Ovary (tissue), 9 donors: Measurements from ENCODE around the gene PRELID2. TPM values are rescaled to one million over a fixed set of nuclear protein-coding genes. Genes with fewer than 3 reads are reported as not detected.

Source experiments
- DNase-seq, 5 donors: peaks; one replicate each; pipeline ENCODE4 v3.0.0-alpha.2; 2019 to 2020
- H3K27ac ChIP-seq, 2 donors: fragments of 200-600 bp; one replicate each; pipeline versions ENCODE4 v1.5.1 to v1.8.0; 2019 to 2022
- H3K27me3 ChIP-seq: fragments of 200-600 bp; one replicate; pipeline ENCODE4 v1.8.0; 2022
- H3K36me3 ChIP-seq: fragments of 200-600 bp; sonication (generic); one replicate; pipeline ENCODE4 v1.5.1; 2019
- H3K4me1 ChIP-seq: one replicate; pipeline ENCODE4 v1.8.1; 2013; ENCODE audit warnings: mild to moderate bottlenecking, moderate library complexity; ENCODE audit not compliant: insufficient read depth
- H3K4me3 ChIP-seq: fragments of 200-600 bp; sonication (generic); one replicate; pipeline ENCODE4 v1.5.1; 2017
- H3K9me3 ChIP-seq, 2 donors: fragments of 200-600 bp in 1 of 2; sonication (generic) in 1 of 2; one replicate each; pipeline versions ENCODE4 v1.5.1 to v1.8.1; 2013 to 2019; ENCODE audit warnings: mild to moderate bottlenecking in 1 of 2, moderate library complexity in 1 of 2
- EP300 ChIP-seq: sonication (generic); formaldehyde crosslinking; IDR thresholded peaks from one replicate; pipeline ENCODE4 v1.6.1; 2017; ENCODE audit warnings: antibody characterized with exemption
- POLR2A ChIP-seq: fragments of 450-650 bp; IDR thresholded peaks from one replicate; pipeline ENCODE4 v1.6.1; 2017; ENCODE audit warnings: antibody characterized with exemption, mild to moderate bottlenecking, moderate library complexity
- WGBS, 3 donors: extraction: QIAGEN DNeasy Blood & Tissue Kit in 1 of 3; methylation state at CpG; one replicate each; pipeline versions ENCODE4 v1.1.5 to v1.1.7; 2013 to 2017; 5-methylcytosine and 5-hydroxymethylcytosine counted together
- intact Hi-C, 4 donors: fragments of 100-400 bp; cut with DNase I; formaldehyde crosslinking; loops; one replicate each; pipeline versions ENCODE4 v1.11.0 to v1.15.1; 2022 to 2023
- polyA plus RNA-seq, 2 donors: library from polyadenylated mRNA; stranded (reverse); fragments of 200-250 nt in 1 of 2; fragments of 350-450 nt in 1 of 2; fragmentation: Illumina TruSeq in 1 of 2; extraction: RNeasy Lipid Tissue Mini Kit (QIAGEN cat#74804) in 1 of 2; gene quantifications; one replicate each; pipeline ENCODE4 v1.2.3, GENCODE V29; 2013 to 2014
- total RNA-seq, 7 donors: library from RNA; depleted of rRNA in 2 of 7; stranded (reverse); fragments of >200 nt in 2 of 7; fragmentation: NEBNext Ultra II Directional in 3 of 7; extraction: Animal tissue kit (Norgen Biotek cat#: 25700) in 3 of 7; gene quantifications; one replicate each; pipeline versions ENCODE4 v1.1.0 to v1.2.4, GENCODE V29; 2016 to 2023
- TF ChIP-seq, protein P1 (sequence below), 3 donors: fragments of 450-650 bp in 2 of 3; fragments of 200-600 bp in 1 of 3; IDR thresholded peaks; one replicate each; pipeline versions ENCODE4 v1.5.1 to v1.8.0; 2016 to 2022; ENCODE audit warnings: antibody characterized with exemption in 3 of 3, mild to moderate bottlenecking in 1 of 3
- donor health status: DM: no; HTN: no; CAD: no; lungs with moderate emphysema.
- donor health status: DM: no; HTN: no; CAD: no.
- donor health status: Bipolar disorder and iron deficiency.
- donor health status: DM: yes; HTN: yes; CAD: no.
- donor health status: DM: no; HTN: no; CAD: no.
- donor health status: DM: yes; HTN: yes; CAD: no.

PRELID2 gene
- total and polyA plus RNA-seq, 9 donors: 5.4 to 49.7 (median 28.4) TPM

DNA sequence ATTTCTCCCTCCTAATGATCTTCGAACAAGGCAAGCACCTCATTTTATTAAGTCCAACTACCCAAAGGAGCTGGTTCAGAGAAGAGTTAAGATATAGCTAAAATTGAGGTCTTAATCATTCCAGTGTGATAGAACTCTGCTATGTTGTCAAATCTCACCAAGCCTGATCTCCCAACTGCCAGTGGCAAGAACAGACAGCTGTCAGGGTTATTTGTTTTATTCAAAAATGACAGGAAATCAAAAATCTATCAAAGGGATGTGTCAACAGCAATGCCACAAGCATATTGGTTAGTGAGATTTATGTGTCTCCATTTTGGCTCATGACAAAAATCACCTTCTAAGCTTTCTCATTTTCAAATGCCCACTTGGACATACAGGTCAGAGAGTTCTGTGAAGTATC lies 74.5 kb downstream of the PRELID2 start:
- TF ChIP-seq EP300: no peak
- no peak for DNase-seq
- intact Hi-C loops: no loop called here
- H3K27ac ChIP-seq: no peak overlapping the region
- H3K27me3 ChIP-seq: no peaks in the 10 kb centered on the region
- H3K9me3 ChIP-seq: no peaks in the 10 kb centered on the region
- no peaks in the 10 kb centered on the region for H3K36me3 ChIP-seq
- no peaks in the 10 kb centered on the region for H3K4me1 ChIP-seq
- H3K4me3 ChIP-seq: no peak overlapping the region
- 90 to 99% (median 92%) methylated on average over 1 of the region's 1 CpG for WGBS, 3 donors

DNA sequence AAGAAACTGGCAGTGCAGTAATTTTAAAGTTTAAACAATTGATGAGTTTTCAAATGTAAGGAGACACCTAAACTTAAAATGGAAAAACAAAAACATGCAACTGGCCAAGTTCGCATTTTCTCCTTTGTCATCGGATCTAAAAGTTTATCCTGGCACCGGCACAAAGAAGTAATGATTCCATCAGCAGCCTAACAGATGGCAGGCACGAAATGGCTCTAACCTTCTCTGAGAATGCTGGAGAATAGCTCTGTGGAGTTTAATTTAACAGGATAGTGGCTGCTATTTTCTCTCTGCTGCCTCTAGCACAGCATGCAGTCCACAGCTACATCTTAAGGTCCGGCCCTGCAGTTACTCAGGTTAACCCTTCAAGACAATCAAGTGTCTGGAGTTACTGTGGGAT lies 82.2 kb downstream of the PRELID2 start:
- WGBS, 3 donors: 13 to 21% (median 19%) methylated on average over 5 of the region's 5 CpGs

DNA sequence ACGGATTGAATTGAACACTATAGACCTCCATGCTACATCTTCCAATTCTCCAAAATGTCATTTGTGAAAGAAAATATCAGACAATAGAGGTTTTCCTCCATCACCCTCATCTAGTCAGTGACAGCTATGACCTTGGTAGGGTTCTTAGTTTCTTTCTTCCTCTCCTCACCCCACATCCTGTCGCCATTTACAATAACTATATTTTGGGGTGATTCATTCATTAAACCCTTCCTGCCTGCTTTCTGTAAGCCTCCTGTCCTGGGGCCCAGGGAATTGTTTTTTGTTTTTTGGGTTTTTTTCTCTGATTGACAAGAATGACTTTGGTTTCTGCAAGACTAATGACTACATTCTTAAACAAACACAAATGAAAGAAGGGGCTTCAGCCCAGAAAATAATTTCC lies 82.6 kb downstream of the PRELID2 start:
- Histone ChIP-seq H3K4me3 (no peak overlapping the region), H3K27ac (no peak overlapping the region), H3K4me1 (no peaks in the 10 kb centered on the region), H3K9me3 (no peaks in the 10 kb centered on the region), H3K36me3 (no peaks in the 10 kb centered on the region), H3K27me3 (no peaks in the 10 kb centered on the region)
- DNase-seq: no peak
- 75 to 77% (median 77%) methylated on average over 2 of the region's 2 CpGs for WGBS, 3 donors
- TF ChIP-seq EP300: no peak
- TF ChIP-seq POLR2A: no peak
- TF ChIP-seq, protein P1, sequence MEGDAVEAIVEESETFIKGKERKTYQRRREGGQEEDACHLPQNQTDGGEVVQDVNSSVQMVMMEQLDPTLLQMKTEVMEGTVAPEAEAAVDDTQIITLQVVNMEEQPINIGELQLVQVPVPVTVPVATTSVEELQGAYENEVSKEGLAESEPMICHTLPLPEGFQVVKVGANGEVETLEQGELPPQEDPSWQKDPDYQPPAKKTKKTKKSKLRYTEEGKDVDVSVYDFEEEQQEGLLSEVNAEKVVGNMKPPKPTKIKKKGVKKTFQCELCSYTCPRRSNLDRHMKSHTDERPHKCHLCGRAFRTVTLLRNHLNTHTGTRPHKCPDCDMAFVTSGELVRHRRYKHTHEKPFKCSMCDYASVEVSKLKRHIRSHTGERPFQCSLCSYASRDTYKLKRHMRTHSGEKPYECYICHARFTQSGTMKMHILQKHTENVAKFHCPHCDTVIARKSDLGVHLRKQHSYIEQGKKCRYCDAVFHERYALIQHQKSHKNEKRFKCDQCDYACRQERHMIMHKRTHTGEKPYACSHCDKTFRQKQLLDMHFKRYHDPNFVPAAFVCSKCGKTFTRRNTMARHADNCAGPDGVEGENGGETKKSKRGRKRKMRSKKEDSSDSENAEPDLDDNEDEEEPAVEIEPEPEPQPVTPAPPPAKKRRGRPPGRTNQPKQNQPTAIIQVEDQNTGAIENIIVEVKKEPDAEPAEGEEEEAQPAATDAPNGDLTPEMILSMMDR (IDR thresholded peaks at IDR 0.05): no peak
- intact Hi-C loops: no loop called here

More for the DNA sequence above, 82.2 kb downstream of the PRELID2 start:
- H3K27ac ChIP-seq: no peak overlapping the region
- H3K4me1 ChIP-seq: no peaks in the 10 kb centered on the region
- H3K9me3 ChIP-seq: no peaks in the 10 kb centered on the region
- H3K4me3 ChIP-seq: no peak overlapping the region
- H3K27me3 ChIP-seq: no peaks in the 10 kb centered on the region
- no peak for DNase-seq
- TF ChIP-seq POLR2A: no peak
- TF ChIP-seq, protein P1 (IDR thresholded peaks at IDR 0.05): no peak
- no peak for TF ChIP-seq EP300
- intact Hi-C loops: no loop called here
- H3K36me3 ChIP-seq: no peaks in the 10 kb centered on the region

DNA sequence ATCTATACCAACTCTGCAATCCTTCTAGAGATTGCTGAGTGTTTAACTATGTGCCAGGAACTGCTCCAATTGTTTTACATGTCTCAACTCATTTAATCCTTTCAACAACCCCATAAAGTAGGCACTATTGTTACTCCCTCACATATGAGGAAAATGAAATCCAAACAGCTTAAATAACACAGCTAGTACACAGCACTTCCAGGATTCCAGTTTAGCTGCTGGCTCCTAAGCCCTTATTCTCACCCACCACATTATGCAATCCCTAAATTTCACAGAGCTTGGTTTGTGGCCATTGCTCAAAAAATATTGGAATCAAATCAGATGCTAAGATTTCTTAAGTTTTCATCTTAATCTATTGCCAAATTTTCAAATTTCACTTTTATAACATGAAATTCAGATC lies 84.9 kb downstream of the PRELID2 start:
- intact Hi-C loops: no loop called here
- H3K36me3 ChIP-seq: no peaks in the 10 kb centered on the region
- TF ChIP-seq EP300 (no peak), POLR2A (no peak)
- TF ChIP-seq, protein P1 (IDR thresholded peaks at IDR 0.05): no peak
- no peak overlapping the region for H3K4me3 ChIP-seq
- H3K27ac ChIP-seq: no peak overlapping the region
- H3K27me3 ChIP-seq: no peaks in the 10 kb centered on the region
- no peak for DNase-seq
- H3K4me1 ChIP-seq: no peaks in the 10 kb centered on the region
- no peaks in the 10 kb centered on the region for H3K9me3 ChIP-seq

DNA sequence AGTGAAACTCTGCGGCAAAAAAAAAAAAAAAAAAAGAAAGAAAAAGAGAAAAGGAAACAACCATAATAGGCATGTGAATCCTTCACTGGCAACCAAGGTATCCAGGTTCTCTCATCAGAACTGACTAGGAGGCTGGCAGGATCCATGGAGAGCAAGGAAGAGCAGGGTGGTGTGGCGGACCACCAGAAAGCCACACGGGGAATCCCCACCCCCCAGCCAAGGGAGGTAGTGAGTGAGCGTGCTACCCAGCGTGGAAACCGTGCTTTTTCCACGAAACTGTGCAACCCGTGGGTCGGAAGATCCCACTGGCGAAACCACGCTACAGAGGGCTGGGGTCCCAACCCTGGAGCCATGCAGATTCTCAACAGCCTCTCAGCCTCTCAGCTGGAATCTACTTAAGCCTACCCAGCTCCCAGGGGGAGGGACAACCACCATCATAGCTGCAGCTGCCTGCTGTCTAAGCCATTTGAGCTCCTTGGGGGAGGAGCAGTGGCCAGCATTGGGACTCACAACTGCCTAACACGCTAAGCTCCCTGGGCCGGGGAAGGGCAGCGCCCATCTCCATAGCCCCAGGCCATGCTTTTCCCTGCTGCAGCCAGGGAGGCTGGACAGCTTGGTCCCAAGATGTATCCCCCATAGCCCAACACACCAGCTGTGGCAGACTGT lies 91.6 kb downstream of the PRELID2 start:
- WGBS, 3 donors: 95 to 97% (median 97%) methylated on average over 14 of the region's 14 CpGs
- Histone ChIP-seq H3K36me3 (no peaks in the 10 kb centered on the region), H3K27me3 (no peaks in the 10 kb centered on the region), H3K4me3 (no peak overlapping the region), H3K4me1 (no peaks in the 10 kb centered on the region), H3K27ac (no peak overlapping the region), H3K9me3 (no peaks in the 10 kb centered on the region)
- TF ChIP-seq, protein P1 (IDR thresholded peaks at IDR 0.05): no peak
- TF ChIP-seq POLR2A: no peak
- no peak for TF ChIP-seq EP300
- no peak for DNase-seq
- intact Hi-C loops: no loop called here
